ENCODE measurements around the gene R3HDML.
"Not testable (repeated sequence)": the region's sequence is repeated elsewhere in the genome, so short reads cannot be mapped to it uniquely, and the experiment has no call there.

Gene R3HDML

GRCh38 chr20:44334709-44335108 is 2.1 kb upstream of the R3HDML start:
- Histone ChIP-seq H3K4me1 (ENCODE audit: control insufficient read depth, low read depth, low read length) (no peaks in the 10 kb centered on the region), H3K27me3 (ENCODE audit: control insufficient read depth, insufficient read depth, low read length) (no peaks in the 10 kb centered on the region), H3K4me3 (ENCODE audit: low read length) (no peak overlapping the region), H3K9me3 (ENCODE audit: control insufficient read depth, low read depth, low read length) (no peaks in the 10 kb centered on the region), H3K9ac (ENCODE audit: low read length) (no peak overlapping the region), H3K36me3 (ENCODE audit: control insufficient read depth, low read depth, low read length) (no peaks in the 10 kb centered on the region), H3K27ac (ENCODE audit: low read length) (no peak overlapping the region)

- Histone ChIP-seq H3K36me3 (ENCODE audit: control insufficient read depth, low read depth, low read length) (no peaks in the 10 kb centered on the region), H3K27me3 (ENCODE audit: control insufficient read depth, insufficient read depth, low read length) (no peaks in the 10 kb centered on the region), H3K4me3 (ENCODE audit: low read length) (no peak overlapping the region), H3K27ac (ENCODE audit: low read length) (no peak overlapping the region), H3K9me3 (ENCODE audit: control insufficient read depth, low read depth, low read length) (no peaks in the 10 kb centered on the region), H3K4me1 (ENCODE audit: control insufficient read depth, low read depth, low read length) (no peaks in the 10 kb centered on the region), H3K9ac (ENCODE audit: low read length) (no peak overlapping the region)
Observed at GRCh38 chr20:44335675-44336074, 1.2 kb upstream of the R3HDML start.

- H3K27ac ChIP-seq (ENCODE audit: low read length) = no peak overlapping the region
- H3K36me3 ChIP-seq (ENCODE audit: control insufficient read depth, low read depth, low read length) = no peaks in the 10 kb centered on the region
- no peaks in the 10 kb centered on the region for H3K4me1 ChIP-seq (ENCODE audit: control insufficient read depth, low read depth, low read length)
- H3K9ac ChIP-seq (ENCODE audit: low read length) = no peak overlapping the region
- no peak overlapping the region for H3K4me3 ChIP-seq (ENCODE audit: low read length)
- no peaks in the 10 kb centered on the region for H3K9me3 ChIP-seq (ENCODE audit: control insufficient read depth, low read depth, low read length)
- H3K27me3 ChIP-seq (ENCODE audit: control insufficient read depth, insufficient read depth, low read length) = no peaks in the 10 kb centered on the region
Observed at GRCh38 chr20:44336086-44336485, 757 bp upstream of the R3HDML start.

- H3K27ac ChIP-seq (ENCODE audit: low read length) = no peak overlapping the region
- no peaks in the 10 kb centered on the region for H3K4me1 ChIP-seq (ENCODE audit: control insufficient read depth, low read depth, low read length)
- no peak overlapping the region for H3K9ac ChIP-seq (ENCODE audit: low read length)
- H3K4me3 ChIP-seq (ENCODE audit: low read length) = no peak overlapping the region
- H3K36me3 ChIP-seq (ENCODE audit: control insufficient read depth, low read depth, low read length) = no peaks in the 10 kb centered on the region
- no peaks in the 10 kb centered on the region for H3K27me3 ChIP-seq (ENCODE audit: control insufficient read depth, insufficient read depth, low read length)
- no peaks in the 10 kb centered on the region for H3K9me3 ChIP-seq (ENCODE audit: control insufficient read depth, low read depth, low read length)
Observed at GRCh38 chr20:44342248-44342647, 5.4 kb downstream of the R3HDML start.

GRCh38 chr20:44343162-44343675 is 6.4 kb downstream of the R3HDML start:
- H3K27me3 ChIP-seq (ENCODE audit: control insufficient read depth, insufficient read depth, low read length) = no peaks in the 10 kb centered on the region

GRCh38 chr20:44344723-44345122 is 7.9 kb downstream of the R3HDML start:
- Histone ChIP-seq H3K9me3 (ENCODE audit: control insufficient read depth, low read depth, low read length) (no peaks in the 10 kb centered on the region), H3K27me3 (ENCODE audit: control insufficient read depth, insufficient read depth, low read length) (no peaks in the 10 kb centered on the region), H3K36me3 (ENCODE audit: control insufficient read depth, low read depth, low read length) (no peaks in the 10 kb centered on the region), H3K27ac (ENCODE audit: low read length) (no peak overlapping the region), H3K4me1 (ENCODE audit: control insufficient read depth, low read depth, low read length) (no peaks in the 10 kb centered on the region), H3K9ac (ENCODE audit: low read length) (no peak overlapping the region), H3K4me3 (ENCODE audit: low read length) (no peak overlapping the region)

More at GRCh38 chr20:44343162-44343675, 6.4 kb downstream of the R3HDML start:
- Histone ChIP-seq H3K4me3 (ENCODE audit: low read length) (no peak overlapping the region), H3K4me1 (ENCODE audit: control insufficient read depth, low read depth, low read length) (no peaks in the 10 kb centered on the region), H3K9ac (ENCODE audit: low read length) (no peak overlapping the region), H3K9me3 (ENCODE audit: control insufficient read depth, low read depth, low read length) (no peaks in the 10 kb centered on the region), H3K36me3 (ENCODE audit: control insufficient read depth, low read depth, low read length) (no peaks in the 10 kb centered on the region), H3K27ac (ENCODE audit: low read length) (no peak overlapping the region)

GRCh38 chr20:44345147-44345546 is 8.3 kb downstream of the R3HDML start:
- no peak overlapping the region for H3K9ac ChIP-seq (ENCODE audit: low read length)
- H3K27me3 ChIP-seq (ENCODE audit: control insufficient read depth, insufficient read depth, low read length) = no peaks in the 10 kb centered on the region
- H3K36me3 ChIP-seq (ENCODE audit: control insufficient read depth, low read depth, low read length) = no peaks in the 10 kb centered on the region
- H3K9me3 ChIP-seq (ENCODE audit: control insufficient read depth, low read depth, low read length) = no peaks in the 10 kb centered on the region
- no peaks in the 10 kb centered on the region for H3K4me1 ChIP-seq (ENCODE audit: control insufficient read depth, low read depth, low read length)
- H3K27ac ChIP-seq (ENCODE audit: low read length) = no peak overlapping the region
- H3K4me3 ChIP-seq (ENCODE audit: low read length) = no peak overlapping the region

- H3K4me3 ChIP-seq (ENCODE audit: low read length); H3K27me3 ChIP-seq (ENCODE audit: control insufficient read depth, insufficient read depth, low read length); H3K27ac ChIP-seq (ENCODE audit: low read length); H3K9me3 ChIP-seq (ENCODE audit: control insufficient read depth, low read depth, low read length); H3K36me3 ChIP-seq (ENCODE audit: control insufficient read depth, low read depth, low read length); H3K4me1 ChIP-seq (ENCODE audit: control insufficient read depth, low read depth, low read length); H3K9ac ChIP-seq (ENCODE audit: low read length): not testable (repeated sequence)
Observed at GRCh38 chr20:44345941-44346340, 9.1 kb downstream of the R3HDML start.

- H3K9ac ChIP-seq (ENCODE audit: low read length) = no peak overlapping the region
- no peaks in the 10 kb centered on the region for H3K27me3 ChIP-seq (ENCODE audit: control insufficient read depth, insufficient read depth, low read length)
- H3K4me3 ChIP-seq (ENCODE audit: low read length) = no peak overlapping the region
- H3K9me3 ChIP-seq (ENCODE audit: control insufficient read depth, low read depth, low read length) = no peaks in the 10 kb centered on the region
- no peak overlapping the region for H3K27ac ChIP-seq (ENCODE audit: low read length)
- H3K4me1 ChIP-seq (ENCODE audit: control insufficient read depth, low read depth, low read length) = no peaks in the 10 kb centered on the region
- H3K36me3 ChIP-seq (ENCODE audit: control insufficient read depth, low read depth, low read length) = no peaks in the 10 kb centered on the region
Observed at GRCh38 chr20:44348168-44348659, 11.4 kb downstream of the R3HDML start.

- Histone ChIP-seq H3K4me1 (ENCODE audit: control insufficient read depth, low read depth, low read length) (no peaks in the 10 kb centered on the region), H3K4me3 (ENCODE audit: low read length) (no peak overlapping the region), H3K36me3 (ENCODE audit: control insufficient read depth, low read depth, low read length) (no peaks in the 10 kb centered on the region), H3K9ac (ENCODE audit: low read length) (no peak overlapping the region), H3K9me3 (ENCODE audit: control insufficient read depth, low read depth, low read length) (no peaks in the 10 kb centered on the region), H3K27ac (ENCODE audit: low read length) (no peak overlapping the region), H3K27me3 (ENCODE audit: control insufficient read depth, insufficient read depth, low read length) (no peaks in the 10 kb centered on the region)
Observed at GRCh38 chr20:44349349-44349748, 12.5 kb downstream of the R3HDML start.

GRCh38 chr20:44350567-44350966 is 13.7 kb downstream of the R3HDML start:
- H3K27ac ChIP-seq (ENCODE audit: low read length) = no peak overlapping the region
- no peaks in the 10 kb centered on the region for H3K36me3 ChIP-seq (ENCODE audit: control insufficient read depth, low read depth, low read length)
- H3K9me3 ChIP-seq (ENCODE audit: control insufficient read depth, low read depth, low read length) = no peaks in the 10 kb centered on the region
- no peaks in the 10 kb centered on the region for H3K4me1 ChIP-seq (ENCODE audit: control insufficient read depth, low read depth, low read length)
- H3K4me3 ChIP-seq (ENCODE audit: low read length) = no peak overlapping the region
- no peaks in the 10 kb centered on the region for H3K27me3 ChIP-seq (ENCODE audit: control insufficient read depth, insufficient read depth, low read length)
- no peak overlapping the region for H3K9ac ChIP-seq (ENCODE audit: low read length)

GRCh38 chr20:44354979-44355497 is 18.2 kb downstream of the R3HDML start:
- Histone ChIP-seq H3K9ac (ENCODE audit: low read length) (no peak overlapping the region), H3K4me3 (ENCODE audit: low read length) (no peak overlapping the region), H3K4me1 (ENCODE audit: control insufficient read depth, low read depth, low read length) (no peaks in the 10 kb centered on the region), H3K27ac (ENCODE audit: low read length) (no peak overlapping the region), H3K27me3 (ENCODE audit: control insufficient read depth, insufficient read depth, low read length) (no peaks in the 10 kb centered on the region), H3K9me3 (ENCODE audit: control insufficient read depth, low read depth, low read length) (no peaks in the 10 kb centered on the region), H3K36me3 (ENCODE audit: control insufficient read depth, low read depth, low read length) (no peaks in the 10 kb centered on the region)
